Transverse colon (tissue), 4 donors: ENCODE results near the gene COL23A1.

Source experiments
- CTCF ChIP-seq, 5 experiments: fragments of 200-600 bp in 3 of 5; fragments of 450-650 bp in 2 of 5; sonication (generic) in 3 of 5; IDR thresholded peaks; 1 replicate in 2 of 5; 2 replicates in 3 of 5; pipeline ENCODE4 v1.5.1; 2016 to 2017; ENCODE audit warnings: antibody characterized with exemption in 5 of 5, inconsistent platforms in 3 of 5, mild to moderate bottlenecking in 2 of 5, moderate library complexity in 1 of 5
- EP300 ChIP-seq: sonication (generic); formaldehyde crosslinking; IDR thresholded peaks from one replicate; pipeline ENCODE4 v1.6.1; 2017; ENCODE audit warnings: antibody characterized with exemption, low read depth
- POLR2A ChIP-seq: fragments of 450-650 bp; IDR thresholded peaks from one replicate; pipeline ENCODE4 v1.6.1; 2016; ENCODE audit warnings: antibody characterized with exemption, mild to moderate bottlenecking, moderate library complexity
- POLR2AphosphoS5 ChIP-seq, 3 donors: sonication (generic); formaldehyde crosslinking; IDR thresholded peaks; one replicate each; pipeline ENCODE4 v1.6.1; 2016; ENCODE audit warnings: antibody characterized with exemption in 3 of 3

GRCh38 chr5:178476972-178477754, 113.0 kb downstream of the COL23A1 start:
- no peak for TF ChIP-seq POLR2AphosphoS5 (IDR thresholded peaks at IDR 0.05)
- no peak for TF ChIP-seq POLR2A
- TF ChIP-seq CTCF (IDR thresholded peaks at IDR 0.05): no peak
- no peak for TF ChIP-seq EP300
